DND-41 (cell line): ENCODE results near the gene MKI67.

Source experiments
- EZH2 ChIP-seq: IDR thresholded peaks from 3 replicates; pipeline ENCODE4 v1.6.1; 2012; ENCODE audit warnings: borderline replicate concordance, low read depth, mild to moderate bottlenecking, moderate library complexity, low read length, inconsistent platforms; ENCODE audit not compliant: severe bottlenecking
- TF ChIP-seq, protein P1 (sequence below): IDR thresholded peaks from 2 replicates; pipeline ENCODE4 v1.5.1; 2012; ENCODE audit warnings: borderline replicate concordance, low read length, moderate library complexity, mild to moderate bottlenecking; ENCODE audit not compliant: poor library complexity, severe bottlenecking; ENCODE audit errors: extremely low read depth

- no peak for TF ChIP-seq EZH2
- TF ChIP-seq, protein P1, sequence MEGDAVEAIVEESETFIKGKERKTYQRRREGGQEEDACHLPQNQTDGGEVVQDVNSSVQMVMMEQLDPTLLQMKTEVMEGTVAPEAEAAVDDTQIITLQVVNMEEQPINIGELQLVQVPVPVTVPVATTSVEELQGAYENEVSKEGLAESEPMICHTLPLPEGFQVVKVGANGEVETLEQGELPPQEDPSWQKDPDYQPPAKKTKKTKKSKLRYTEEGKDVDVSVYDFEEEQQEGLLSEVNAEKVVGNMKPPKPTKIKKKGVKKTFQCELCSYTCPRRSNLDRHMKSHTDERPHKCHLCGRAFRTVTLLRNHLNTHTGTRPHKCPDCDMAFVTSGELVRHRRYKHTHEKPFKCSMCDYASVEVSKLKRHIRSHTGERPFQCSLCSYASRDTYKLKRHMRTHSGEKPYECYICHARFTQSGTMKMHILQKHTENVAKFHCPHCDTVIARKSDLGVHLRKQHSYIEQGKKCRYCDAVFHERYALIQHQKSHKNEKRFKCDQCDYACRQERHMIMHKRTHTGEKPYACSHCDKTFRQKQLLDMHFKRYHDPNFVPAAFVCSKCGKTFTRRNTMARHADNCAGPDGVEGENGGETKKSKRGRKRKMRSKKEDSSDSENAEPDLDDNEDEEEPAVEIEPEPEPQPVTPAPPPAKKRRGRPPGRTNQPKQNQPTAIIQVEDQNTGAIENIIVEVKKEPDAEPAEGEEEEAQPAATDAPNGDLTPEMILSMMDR: no peak
Measured at GRCh38 chr10:128109707-128110106, 16.5 kb downstream of the MKI67 start.
